Ishikawa (cell line): ENCODE results near the gene SDHAF2.

ENCODE experiments used
- CEBPB ChIP-seq: IDR thresholded peaks from 2 replicates; pipeline ENCODE4 v1.6.1; 2012
- CREB1 ChIP-seq: IDR thresholded peaks from 2 replicates; pipeline ENCODE4 v1.6.1; 2012; ENCODE audit warnings: low read depth
- EP300 ChIP-seq: IDR thresholded peaks from 2 replicates; pipeline ENCODE4 v1.6.1; 2012; ENCODE audit warnings: borderline replicate concordance
- FOXM1 ChIP-seq: IDR thresholded peaks from 2 replicates; pipeline ENCODE4 v1.6.1; 2012; ENCODE audit warnings: low read depth, borderline replicate concordance
- NFIC ChIP-seq: IDR thresholded peaks from 2 replicates; pipeline ENCODE4 v1.6.1; 2012
- RAD21 ChIP-seq: IDR thresholded peaks from 2 replicates; pipeline ENCODE4 v1.6.1; 2012; ENCODE audit warnings: low read depth
- REST ChIP-seq: IDR thresholded peaks from 2 replicates; pipeline ENCODE4 v1.6.1; 2012; ENCODE audit warnings: low read depth, mild to moderate bottlenecking
- TAF1 ChIP-seq: IDR thresholded peaks from 2 replicates; pipeline ENCODE4 v1.6.1; 2012; ENCODE audit warnings: low read depth, mild to moderate bottlenecking
- TCF12 ChIP-seq: IDR thresholded peaks from 2 replicates; pipeline ENCODE4 v1.6.1; 2012; ENCODE audit warnings: low read depth
- YY1 ChIP-seq: IDR thresholded peaks from 2 replicates; pipeline ENCODE4 v1.6.1; 2012; ENCODE audit warnings: low read depth
- ZBTB7A ChIP-seq: IDR thresholded peaks from 2 replicates; pipeline ENCODE4 v1.6.1; 2012; ENCODE audit warnings: low read depth
- TF ChIP-seq, protein P1 (sequence below): IDR thresholded peaks from 2 replicates; pipeline ENCODE4 v1.6.1; 2012
- TF ChIP-seq, protein P2 (sequence below): IDR thresholded peaks from 2 replicates; pipeline ENCODE4 v1.6.1; 2012

- TF ChIP-seq TAF1 (no peak), EP300 (no peak), ZBTB7A (no peak), NFIC (no peak), REST (no peak), RAD21 (no peak), TCF12 (no peak), FOXM1 (no peak), YY1 (no peak), CEBPB (no peak), CREB1 (no peak)
- TF ChIP-seq, protein P1, sequence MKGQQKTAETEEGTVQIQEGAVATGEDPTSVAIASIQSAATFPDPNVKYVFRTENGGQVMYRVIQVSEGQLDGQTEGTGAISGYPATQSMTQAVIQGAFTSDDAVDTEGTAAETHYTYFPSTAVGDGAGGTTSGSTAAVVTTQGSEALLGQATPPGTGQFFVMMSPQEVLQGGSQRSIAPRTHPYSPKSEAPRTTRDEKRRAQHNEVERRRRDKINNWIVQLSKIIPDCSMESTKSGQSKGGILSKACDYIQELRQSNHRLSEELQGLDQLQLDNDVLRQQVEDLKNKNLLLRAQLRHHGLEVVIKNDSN, result no peak
- TF ChIP-seq, protein P2, sequence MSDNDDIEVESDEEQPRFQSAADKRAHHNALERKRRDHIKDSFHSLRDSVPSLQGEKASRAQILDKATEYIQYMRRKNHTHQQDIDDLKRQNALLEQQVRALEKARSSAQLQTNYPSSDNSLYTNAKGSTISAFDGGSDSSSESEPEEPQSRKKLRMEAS, result no peak
These were observed 24.6 kb downstream of the SDHAF2 start for GRCh38 chr11:61454520-61454919.
